GM06990 (cell line): Measurements from ENCODE around the gene REM2.
"Not testable (repeated sequence)": the region's sequence is repeated elsewhere in the genome, so short reads cannot be mapped to it uniquely, and the experiment has no call there.

Source experiments
- DNase-seq: peaks from one replicate; pipeline ENCODE4 v3.0.0-alpha.2; 2011; ENCODE audit not compliant: insufficient read length; ENCODE audit errors: extremely low read depth
- H3K27me3 ChIP-seq: replicated peaks from 2 replicates; pipeline ENCODE4 v1.6.0; 2011; ENCODE audit warnings: low read length; ENCODE audit not compliant: control insufficient read depth, insufficient read depth
- H3K36me3 ChIP-seq: 2 replicates; pipeline ENCODE4 v1.5.1; 2011; ENCODE audit warnings: low read length; ENCODE audit not compliant: control insufficient read depth, insufficient read depth
- H3K4me3 ChIP-seq: replicated peaks from 2 replicates; pipeline ENCODE4 v1.5.1; 2011; ENCODE audit warnings: low read depth, mild to moderate bottlenecking, control low read depth, low read length
- TF ChIP-seq, protein P1 (sequence below): IDR thresholded peaks from 2 replicates; pipeline ENCODE4 v1.5.1; 2011; ENCODE audit warnings: low read length, control low read depth, mild to moderate bottlenecking, inconsistent platforms; ENCODE audit not compliant: insufficient read depth, poor library complexity, severe bottlenecking

Gene REM2

DNA sequence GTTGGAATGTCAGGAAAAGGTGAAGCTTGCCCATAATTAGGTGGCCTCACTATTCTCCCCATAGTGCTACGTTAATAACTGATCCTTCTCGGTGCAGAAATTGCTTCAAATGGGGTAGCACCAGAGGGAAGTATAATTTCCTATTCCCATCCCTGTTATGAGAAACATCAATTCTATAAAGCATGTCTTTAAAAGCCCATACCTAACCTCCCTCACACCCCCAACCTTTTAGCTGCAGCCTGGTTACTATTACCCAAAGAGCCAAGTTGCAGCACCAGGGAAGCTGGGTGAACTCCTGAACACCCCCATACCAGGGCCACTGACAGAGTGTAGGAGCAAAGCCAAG lies 20.7 kb downstream of the REM2 start:
- DNase-seq, result no peak
- Histone ChIP-seq H3K36me3 (peaks cover 48% of the 10 kb centered on the region), H3K4me3 (no peak overlapping the region), H3K27me3 (no peaks in the 10 kb centered on the region)
- TF ChIP-seq, protein P1, sequence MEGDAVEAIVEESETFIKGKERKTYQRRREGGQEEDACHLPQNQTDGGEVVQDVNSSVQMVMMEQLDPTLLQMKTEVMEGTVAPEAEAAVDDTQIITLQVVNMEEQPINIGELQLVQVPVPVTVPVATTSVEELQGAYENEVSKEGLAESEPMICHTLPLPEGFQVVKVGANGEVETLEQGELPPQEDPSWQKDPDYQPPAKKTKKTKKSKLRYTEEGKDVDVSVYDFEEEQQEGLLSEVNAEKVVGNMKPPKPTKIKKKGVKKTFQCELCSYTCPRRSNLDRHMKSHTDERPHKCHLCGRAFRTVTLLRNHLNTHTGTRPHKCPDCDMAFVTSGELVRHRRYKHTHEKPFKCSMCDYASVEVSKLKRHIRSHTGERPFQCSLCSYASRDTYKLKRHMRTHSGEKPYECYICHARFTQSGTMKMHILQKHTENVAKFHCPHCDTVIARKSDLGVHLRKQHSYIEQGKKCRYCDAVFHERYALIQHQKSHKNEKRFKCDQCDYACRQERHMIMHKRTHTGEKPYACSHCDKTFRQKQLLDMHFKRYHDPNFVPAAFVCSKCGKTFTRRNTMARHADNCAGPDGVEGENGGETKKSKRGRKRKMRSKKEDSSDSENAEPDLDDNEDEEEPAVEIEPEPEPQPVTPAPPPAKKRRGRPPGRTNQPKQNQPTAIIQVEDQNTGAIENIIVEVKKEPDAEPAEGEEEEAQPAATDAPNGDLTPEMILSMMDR, result no peak

DNA sequence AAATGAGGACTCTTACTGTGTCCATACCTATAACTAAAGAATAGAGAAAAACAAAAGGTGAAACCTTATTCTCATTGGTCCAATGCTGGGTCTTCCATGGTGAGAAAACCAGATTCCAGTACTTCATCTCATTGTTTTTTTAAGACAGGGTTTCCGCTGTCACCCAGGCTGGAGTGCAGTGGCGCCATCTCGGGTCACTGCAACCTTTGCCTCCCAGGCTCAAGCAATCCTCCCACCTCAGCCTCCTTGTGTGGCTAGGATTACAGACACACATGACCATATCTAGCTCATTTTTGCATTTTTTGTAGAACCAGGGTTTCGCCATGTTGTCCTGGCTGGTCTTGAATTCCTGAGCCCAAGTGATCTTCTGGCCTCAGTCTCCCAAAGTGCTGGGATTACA lies 22.6 kb downstream of the REM2 start:
- peaks cover 52% of the 10 kb centered on the region for H3K36me3 ChIP-seq

DNA sequence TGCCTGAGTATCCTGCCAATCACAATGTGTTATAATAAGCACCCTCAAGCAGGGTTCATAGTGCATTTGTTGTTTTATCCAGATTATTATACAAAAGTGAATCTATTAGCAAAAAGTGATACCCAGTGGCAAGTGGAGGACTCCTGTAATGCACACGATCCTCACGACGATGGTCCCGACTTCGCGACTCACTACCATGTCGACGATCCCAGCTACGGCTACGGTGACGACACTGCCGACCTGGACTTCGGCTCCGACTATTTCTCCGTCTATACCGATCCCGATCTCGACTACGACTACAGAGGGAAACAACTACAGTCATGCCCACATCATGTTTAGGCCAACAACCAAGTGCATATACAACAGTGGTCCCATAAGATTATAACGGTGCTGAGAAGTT lies 23.1 kb downstream of the REM2 start:
- Histone ChIP-seq H3K36me3 (peaks cover 47% of the 10 kb centered on the region), H3K27me3 (no peaks in the 10 kb centered on the region), H3K4me3 (no peak overlapping the region)
- TF ChIP-seq, protein P1, result no peak
- no peak for DNase-seq

More for the DNA sequence above, 22.6 kb downstream of the REM2 start:
- Histone ChIP-seq H3K27me3 (no peaks in the 10 kb centered on the region), H3K4me3 (no peak overlapping the region)
- TF ChIP-seq, protein P1, result no peak
- no peak for DNase-seq

DNA sequence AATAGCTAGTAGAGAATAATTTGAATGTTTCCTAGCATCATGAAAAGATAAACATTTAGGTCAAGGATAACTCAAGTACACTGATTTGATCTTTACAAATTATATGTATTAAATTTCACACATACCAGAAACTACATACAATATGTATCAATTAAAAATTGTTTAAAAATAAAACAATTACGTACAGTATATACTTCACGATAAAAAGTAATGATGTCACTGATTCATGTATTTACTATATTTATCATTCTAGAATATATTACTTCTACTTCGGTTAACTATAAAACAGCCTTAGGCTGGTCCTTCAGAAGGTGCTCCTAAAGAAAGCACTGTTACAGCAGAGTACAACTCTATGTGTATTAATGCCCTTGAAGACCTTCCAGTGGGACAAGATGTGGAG lies 24.4 kb downstream of the REM2 start:
- TF ChIP-seq, protein P1, result no peak
- Histone ChIP-seq H3K27me3 (no peaks in the 10 kb centered on the region), H3K4me3 (no peak overlapping the region), H3K36me3 (peaks cover 39% of the 10 kb centered on the region)
- no peak for DNase-seq

DNA sequence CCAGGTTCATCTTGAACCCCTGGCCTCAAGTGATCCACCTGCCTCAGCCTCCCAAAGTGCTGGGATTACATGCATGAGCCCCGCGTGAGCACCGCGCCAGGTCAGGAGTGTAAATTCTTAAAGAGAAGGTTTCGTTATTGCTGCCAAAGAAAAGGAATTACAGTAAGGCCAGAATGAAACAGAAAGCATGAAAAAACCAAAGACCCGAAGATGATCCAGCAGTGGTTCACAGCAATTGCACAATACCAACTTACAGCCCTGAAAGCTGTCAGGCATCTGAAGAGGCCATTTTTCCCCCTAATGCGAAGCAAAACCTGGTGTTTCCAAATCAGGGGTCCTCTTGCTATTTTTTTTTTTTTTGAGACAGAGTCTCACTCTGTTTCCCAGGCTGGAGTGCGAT lies 25.6 kb downstream of the REM2 start:
- Histone ChIP-seq H3K27me3 (no peaks in the 10 kb centered on the region), H3K36me3 (peaks cover 32% of the 10 kb centered on the region), H3K4me3 (no peak overlapping the region)
- no peak for DNase-seq
- TF ChIP-seq, protein P1, result no peak

DNA sequence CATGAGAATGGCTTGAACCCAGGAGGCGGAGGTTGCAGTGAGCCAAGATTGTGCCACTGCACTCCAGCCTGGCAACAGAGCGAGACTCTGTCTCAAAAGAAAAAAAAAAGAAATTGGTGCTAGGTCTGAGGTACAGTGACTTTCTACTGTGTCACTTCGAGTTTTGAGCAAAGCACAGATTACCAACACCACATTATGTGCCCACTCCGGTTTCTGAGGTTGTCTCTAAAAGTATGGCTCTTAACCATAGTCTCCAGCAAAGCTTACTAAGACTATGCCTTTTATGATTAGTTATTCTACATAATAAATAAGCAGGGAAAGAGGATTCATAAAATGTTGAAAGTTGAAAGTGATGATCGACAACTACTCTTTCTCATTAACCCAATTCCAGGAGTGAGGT lies 27.9 kb downstream of the REM2 start:
- Histone ChIP-seq H3K4me3 (no peak overlapping the region), H3K36me3 (peaks cover 18% of the 10 kb centered on the region), H3K27me3 (no peaks in the 10 kb centered on the region)
- TF ChIP-seq, protein P1, result no peak
- no peak for DNase-seq

DNA sequence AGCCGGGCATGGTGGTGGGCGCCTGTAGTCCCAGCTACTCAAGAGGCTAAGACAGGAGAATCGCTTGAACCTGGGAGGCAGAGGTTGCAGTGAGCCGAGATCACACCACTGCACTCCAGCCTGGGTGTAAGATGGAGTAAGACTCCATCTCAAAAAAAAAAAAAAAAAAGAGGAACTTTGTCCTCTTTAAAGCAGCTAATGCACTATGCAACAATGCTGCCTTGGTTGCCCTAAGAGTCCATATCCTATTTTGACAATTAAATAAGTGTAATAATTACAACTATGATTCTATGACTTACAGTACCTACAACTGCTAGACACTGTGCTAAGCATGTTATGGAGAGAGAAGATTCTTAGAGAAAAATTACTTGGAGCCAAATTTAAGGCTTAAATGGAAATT lies 31.8 kb downstream of the REM2 start:
- H3K36me3 ChIP-seq, H3K27me3 ChIP-seq, H3K4me3 ChIP-seq, DNase-seq: not testable (repeated sequence)
